Esophagus squamous epithelium (tissue), 4 donors: Measurements from ENCODE around the gene UNKL.

ENCODE experiments used
- CTCF ChIP-seq, 6 experiments: fragments of 450-650 bp in 4 of 6; fragments of 200-600 bp in 2 of 6; sonication (generic) in 2 of 6; IDR thresholded peaks; one replicate each; pipeline ENCODE4 v1.5.1; 2016 to 2019; ENCODE audit warnings: antibody characterized with exemption in 6 of 6, mild to moderate bottlenecking in 4 of 6, moderate library complexity in 4 of 6
- POLR2A ChIP-seq, 4 donors: fragments of 450-650 bp; IDR thresholded peaks; one replicate each; pipeline ENCODE4 v1.6.1; 2017; ENCODE audit warnings: antibody characterized with exemption in 4 of 4, mild to moderate bottlenecking in 4 of 4, moderate library complexity in 3 of 4

DNA sequence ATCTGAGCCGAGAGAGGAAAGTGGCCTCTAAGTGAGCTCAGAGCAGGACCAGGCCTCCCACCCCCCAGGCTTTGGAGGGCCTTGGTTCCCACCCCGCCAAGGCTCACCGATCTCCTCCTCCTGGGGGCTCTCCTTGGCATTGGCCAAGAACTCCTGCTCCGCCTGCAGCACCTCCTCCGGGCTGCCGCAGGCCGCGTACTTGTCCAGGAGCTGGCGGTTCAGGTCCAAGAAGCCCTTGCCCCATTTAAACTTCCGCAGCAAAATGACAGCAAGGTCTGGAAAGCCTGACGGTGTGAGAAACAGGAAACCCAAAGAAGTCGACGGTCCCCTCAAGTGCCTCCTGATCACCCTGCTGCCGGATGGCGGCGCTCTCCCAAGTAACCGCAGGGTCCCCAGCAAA is 64.6 kb downstream of the UNKL start:
- TF ChIP-seq CTCF (IDR thresholded peaks at IDR 0.05) (no peak), POLR2A (IDR thresholded peaks at IDR 0.05) (no peak)
